GM12874 (cell line): ENCODE data around the gene SEMA4B.

Experiments used
- TF ChIP-seq, protein P1 (sequence below): IDR thresholded peaks from 2 replicates; pipeline ENCODE4 v1.5.1; 2011; ENCODE audit warnings: low read depth, mild to moderate bottlenecking, control low read depth, low read length, moderate library complexity; ENCODE audit not compliant: insufficient read depth

SEMA4B gene

GRCh38 chr15:90270502-90271150 is 69.5 kb downstream of the SEMA4B start:
- TF ChIP-seq, protein P1, sequence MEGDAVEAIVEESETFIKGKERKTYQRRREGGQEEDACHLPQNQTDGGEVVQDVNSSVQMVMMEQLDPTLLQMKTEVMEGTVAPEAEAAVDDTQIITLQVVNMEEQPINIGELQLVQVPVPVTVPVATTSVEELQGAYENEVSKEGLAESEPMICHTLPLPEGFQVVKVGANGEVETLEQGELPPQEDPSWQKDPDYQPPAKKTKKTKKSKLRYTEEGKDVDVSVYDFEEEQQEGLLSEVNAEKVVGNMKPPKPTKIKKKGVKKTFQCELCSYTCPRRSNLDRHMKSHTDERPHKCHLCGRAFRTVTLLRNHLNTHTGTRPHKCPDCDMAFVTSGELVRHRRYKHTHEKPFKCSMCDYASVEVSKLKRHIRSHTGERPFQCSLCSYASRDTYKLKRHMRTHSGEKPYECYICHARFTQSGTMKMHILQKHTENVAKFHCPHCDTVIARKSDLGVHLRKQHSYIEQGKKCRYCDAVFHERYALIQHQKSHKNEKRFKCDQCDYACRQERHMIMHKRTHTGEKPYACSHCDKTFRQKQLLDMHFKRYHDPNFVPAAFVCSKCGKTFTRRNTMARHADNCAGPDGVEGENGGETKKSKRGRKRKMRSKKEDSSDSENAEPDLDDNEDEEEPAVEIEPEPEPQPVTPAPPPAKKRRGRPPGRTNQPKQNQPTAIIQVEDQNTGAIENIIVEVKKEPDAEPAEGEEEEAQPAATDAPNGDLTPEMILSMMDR = no peak

DNA sequence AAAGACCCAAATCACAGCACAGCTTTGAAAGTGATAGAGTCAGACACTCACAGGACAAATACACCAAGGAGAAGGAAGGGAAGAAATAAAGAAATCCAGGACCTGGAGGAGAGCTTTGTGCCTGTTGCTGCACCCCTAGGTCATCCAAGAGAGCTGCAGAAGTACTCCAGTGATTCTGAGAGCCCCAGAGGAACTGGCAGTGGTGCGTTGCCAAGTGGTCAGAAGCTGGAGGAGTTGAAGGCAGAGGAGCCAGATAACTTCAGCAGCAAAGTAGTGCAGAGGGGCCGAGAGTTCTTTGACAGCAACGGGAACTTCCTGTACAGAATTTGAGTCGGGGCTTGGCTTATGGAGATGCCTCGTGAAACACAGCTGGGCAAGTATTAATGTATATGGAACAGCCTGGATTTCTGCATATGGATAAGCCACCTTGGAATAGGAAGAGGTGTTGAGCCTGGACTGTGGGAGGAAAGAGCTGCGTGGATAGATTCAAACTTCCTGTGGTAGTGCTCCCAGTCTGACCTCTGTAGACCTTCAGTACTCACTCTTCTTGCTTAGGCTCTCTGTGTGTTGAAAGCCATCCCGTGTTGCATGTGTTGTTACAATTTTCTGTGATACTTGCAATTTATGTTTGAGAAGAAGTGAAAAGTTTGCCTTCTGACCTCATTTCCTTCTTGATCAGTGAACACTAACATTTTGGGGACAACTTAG is 70.5 kb downstream of the SEMA4B start:
- TF ChIP-seq, protein P1 = no peak
